GM21529 (cell line): ENCODE results near the gene TMEM129.

Experiments
- ATAC-seq: cut with Tn5 transposase; IDR thresholded peaks from one replicate; pipeline ENCODE4 v1.9.1; 2021; ENCODE audit not compliant: unreplicated experiment

The TMEM129 gene

GRCh38 chr4:1745165-1745564 lies 24.0 kb upstream of the TMEM129 start:
- ATAC-seq: no peak

GRCh38 chr4:1744552-1744951 lies 23.4 kb upstream of the TMEM129 start:
- ATAC-seq: no peak

- no peak for ATAC-seq
These were observed 22.9 kb upstream of the TMEM129 start for GRCh38 chr4:1743975-1744374.

- ATAC-seq: no peak
These were observed 22.4 kb upstream of the TMEM129 start for GRCh38 chr4:1743551-1743950.

GRCh38 chr4:1741208-1741607 lies 20.1 kb upstream of the TMEM129 start:
- ATAC-seq: no peak

GRCh38 chr4:1740021-1740545 lies 19.0 kb upstream of the TMEM129 start:
- no peak for ATAC-seq

GRCh38 chr4:1739358-1739757 lies 18.2 kb upstream of the TMEM129 start:
- ATAC-seq: no peak

GRCh38 chr4:1738410-1738809 lies 17.3 kb upstream of the TMEM129 start:
- ATAC-seq: no peak

- no peak for ATAC-seq
These were observed 16.5 kb upstream of the TMEM129 start for GRCh38 chr4:1737666-1738065.

- ATAC-seq: no peak
These were observed 15.7 kb upstream of the TMEM129 start for GRCh38 chr4:1736812-1737211.

- ATAC-seq: no peak
These were observed 14.1 kb upstream of the TMEM129 start for GRCh38 chr4:1735215-1735614.

GRCh38 chr4:1732911-1733310 lies 11.8 kb upstream of the TMEM129 start:
- no peak for ATAC-seq

GRCh38 chr4:1731180-1731579 lies 10.1 kb upstream of the TMEM129 start:
- no peak for ATAC-seq

- no peak for ATAC-seq
These were observed 9.5 kb upstream of the TMEM129 start for GRCh38 chr4:1730532-1731135.

- ATAC-seq: no peak
These were observed 7.2 kb upstream of the TMEM129 start for GRCh38 chr4:1728061-1728980.

- no peak for ATAC-seq
These were observed 6.3 kb upstream of the TMEM129 start for GRCh38 chr4:1727117-1728031.

GRCh38 chr4:1726146-1726934 lies 5.2 kb upstream of the TMEM129 start:
- peak; percentile 36 for ATAC-seq

- ATAC-seq: no peak
These were observed 4.4 kb upstream of the TMEM129 start for GRCh38 chr4:1725521-1725920.

- no peak for ATAC-seq
These were observed 2.1 kb upstream of the TMEM129 start for GRCh38 chr4:1723131-1723801.
